Posterior cingulate gyrus (tissue), 11 donors: ENCODE results near the gene CATSPERZ.
"Not testable (repeated sequence)": the region's sequence is repeated elsewhere in the genome, so short reads cannot be mapped to it uniquely, and the experiment has no call there.

Experiments used
- DNase-seq, 10 donors: peaks; one replicate each; pipeline versions ENCODE4 v3.0.0 to v3.0.0-alpha.2; 2020 to 2021; ENCODE audit warnings: mixed read lengths in 3 of 10
- intact Hi-C: fragments of 100-400 bp; cut with DNase I; formaldehyde crosslinking; loops from one replicate; pipeline ENCODE4 v1.15.1; 2023

CATSPERZ gene

GRCh38 chr11:64315667-64316526 lies 15.7 kb downstream of the CATSPERZ start:
- not testable (repeated sequence) for DNase-seq
- intact Hi-C loops, result loop anchor here (5.0 kb wide), 1 partner anchor 41 kb away; the partner anchor contains the start of gene RPS6KA4

GRCh38 chr11:64316672-64317324 lies 16.6 kb downstream of the CATSPERZ start:
- DNase-seq, result peak in 1 of 10 donors; percentile 72
- intact Hi-C loops, result loop anchor here (5.0 kb wide), 1 partner anchor 41 kb away; the partner anchor contains the start of gene RPS6KA4

- DNase-seq, result peak; percentile 95 to 99 (median 98)
- intact Hi-C loops, result loop anchor here (5.0 kb wide), 1 partner anchor 40 kb away; the partner anchor contains the start of gene RPS6KA4
Measured at GRCh38 chr11:64317325-64317960, 17.3 kb downstream of the CATSPERZ start, which contains the start of gene TRMT112. Gene TRMT112, minus strand, starts transcription at chr11:64317559. Its CDS starts 33 bp downstream, at chr11:64317526.

- DNase-seq, result peak; percentile 94 to 100 (median 96)
- intact Hi-C loops, result loop anchor here (5.0 kb wide), 1 partner anchor 39 kb away; the partner anchor contains the start of gene RPS6KA4
Measured at GRCh38 chr11:64317961-64318765, 18.0 kb downstream of the CATSPERZ start, which contains the start of gene PRDX5. Gene PRDX5, plus strand, starts transcription at chr11:64318121. Its CDS starts 95 bp downstream, at chr11:64318216.

GRCh38 chr11:64318766-64319761 lies 18.9 kb downstream of the CATSPERZ start:
- DNase-seq, result no peak
- intact Hi-C loops, result loop anchor here (5.0 kb wide), 1 partner anchor 38 kb away; the partner anchor contains the start of gene RPS6KA4

- intact Hi-C loops, result no loop called here
- no peak for DNase-seq
Measured at GRCh38 chr11:64320556-64320955, 20.4 kb downstream of the CATSPERZ start.

- DNase-seq, result no peak
Measured at GRCh38 chr11:64321026-64321425, 20.9 kb downstream of the CATSPERZ start.

GRCh38 chr11:64321533-64321932 lies 21.4 kb downstream of the CATSPERZ start:
- no peak for DNase-seq
- intact Hi-C loops, result no loop called here

More at GRCh38 chr11:64321026-64321425, 20.9 kb downstream of the CATSPERZ start:
- intact Hi-C loops, result no loop called here

- intact Hi-C loops, result no loop called here
- no peak for DNase-seq
Measured at GRCh38 chr11:64322925-64323260, 22.7 kb downstream of the CATSPERZ start.

GRCh38 chr11:64323373-64323772 lies 23.2 kb downstream of the CATSPERZ start:
- DNase-seq, result no peak
- intact Hi-C loops, result no loop called here

- intact Hi-C loops, DNase-seq: not testable (repeated sequence)
Measured at GRCh38 chr11:64323984-64324383, 23.8 kb downstream of the CATSPERZ start.

- intact Hi-C loops, result no loop called here
Measured at GRCh38 chr11:64324692-64325469, 24.7 kb downstream of the CATSPERZ start.

GRCh38 chr11:64327375-64327774 lies 27.2 kb downstream of the CATSPERZ start:
- intact Hi-C loops, result no loop called here
- DNase-seq, result no peak

More at GRCh38 chr11:64324692-64325469, 24.7 kb downstream of the CATSPERZ start:
- no peak for DNase-seq

GRCh38 chr11:64327993-64328392 lies 27.8 kb downstream of the CATSPERZ start:
- no peak for DNase-seq
- intact Hi-C loops, result no loop called here

GRCh38 chr11:64330888-64331287 lies 30.7 kb downstream of the CATSPERZ start:
- no peak for DNase-seq
- intact Hi-C loops, result no loop called here

GRCh38 chr11:64331569-64332371 lies 31.6 kb downstream of the CATSPERZ start:
- DNase-seq, result peak in 3 of 10 donors; percentile 18 to 48 (median 32)
- intact Hi-C loops, result no loop called here

- intact Hi-C loops, result no loop called here
- DNase-seq, result no peak
Measured at GRCh38 chr11:64333556-64333955, 33.4 kb downstream of the CATSPERZ start.
